Endothelial cell of umbilical vein (primary cell): ENCODE measurements around the gene NMT1. TPM values are rescaled to one million over a fixed set of nuclear protein-coding genes. Genes with fewer than 3 reads are reported as not detected.

ENCODE experiments used
- BruUV-seq: library from RNA; stranded (reverse); fragments of 400-500 nt; replicated peaks from 2 replicates; lab custom pipeline; 2021; lab: Mats Ljungman, UMichigan
- CTCF ChIA-PET: fragments of 300-600, 350-600 bp; sonication (Branson Sonifier 250); formaldehyde crosslinking; loops from one replicate; lab custom pipeline; 2021; ENCODE audit warnings: antibody characterized with exemption, inconsistent platforms; lab: Charles Lee
- POLR2A ChIA-PET: fragments of 300-600, 350-600 bp; sonication (Branson Sonifier 250); formaldehyde crosslinking; loops from one replicate; lab custom pipeline; 2021; ENCODE audit warnings: antibody characterized with exemption, inconsistent platforms; lab: Charles Lee
- DNase-seq: peaks from one replicate; pipeline ENCODE4 v3.0.0-alpha.2; 2011; ENCODE audit warnings: low read depth, low spot score
- FAIRE-seq: peaks from 2 replicates; lab custom pipeline; 2011; peaks lifted over from hg19 to GRCh38; lab: Jason Lieb, UNC
- H2AFZ ChIP-seq: 2 replicates; pipeline ENCODE4 v1.6.0; 2012; ENCODE audit warnings: low read depth, low read length, control low read depth, inconsistent platforms
- H3K27ac ChIP-seq: 2 replicates; pipeline ENCODE4 v1.5.1; 2011; ENCODE audit warnings: low read depth, mild to moderate bottlenecking, control low read depth, low read length, moderate library complexity; ENCODE audit not compliant: insufficient read depth
- H3K27me3 ChIP-seq, 2 experiments: 2 replicates each; pipeline versions ENCODE4 v1.6.0 to v1.6.1; 2011; ENCODE audit warnings: low read length in 2 of 2, mixed read lengths in 1 of 2; ENCODE audit not compliant: control insufficient read depth in 2 of 2, insufficient read depth in 2 of 2
- H3K36me3 ChIP-seq, 2 experiments: 2 replicates in 1 of 2; 3 replicates in 1 of 2; pipeline ENCODE4 v1.5.1; 2011; ENCODE audit warnings: low read length in 2 of 2, mild to moderate bottlenecking in 1 of 2, moderate library complexity in 1 of 2; ENCODE audit not compliant: control insufficient read depth in 2 of 2, insufficient read depth in 2 of 2; ENCODE audit errors: extremely low read depth in 1 of 2
- H3K4me1 ChIP-seq: 3 replicates; pipeline ENCODE4 v1.5.1; 2011; ENCODE audit warnings: mild to moderate bottlenecking, low read length; ENCODE audit not compliant: control insufficient read depth, insufficient read depth; ENCODE audit errors: extremely low read depth
- H3K4me2 ChIP-seq: 2 replicates; pipeline ENCODE4 v1.6.1; 2011; ENCODE audit warnings: low read length, control low read depth, mixed read lengths; ENCODE audit not compliant: insufficient read depth
- H3K4me3 ChIP-seq, 3 experiments: fragments of 200-600 bp in 1 of 3; sonication (generic), shearing (Covaris generic) in 1 of 3; replicated peaks in 1 of 3; 2 replicates each; pipeline ENCODE4 v1.5.1; 2011 to 2016; ENCODE audit warnings: control low read depth in 3 of 3, low read length in 3 of 3, mild to moderate bottlenecking in 2 of 3, inconsistent platforms in 1 of 3, low read depth in 1 of 3, moderate library complexity in 1 of 3; ENCODE audit not compliant: insufficient read depth in 1 of 3
- H3K79me2 ChIP-seq: 2 replicates; pipeline ENCODE4 v1.6.0; 2012; ENCODE audit warnings: low read length, inconsistent platforms; ENCODE audit not compliant: control insufficient read depth, insufficient read depth
- H3K9ac ChIP-seq: replicated peaks from 2 replicates; pipeline ENCODE3; 2011; ENCODE audit warnings: low read length, control low read depth; ENCODE audit not compliant: insufficient read depth; ENCODE audit errors: extremely low read depth
- H3K9me1 ChIP-seq: replicated peaks from 3 replicates; pipeline ENCODE4 v1.6.0; 2011; ENCODE audit warnings: mild to moderate bottlenecking, low read length; ENCODE audit not compliant: control insufficient read depth, insufficient read depth; ENCODE audit errors: extremely low read depth
- H3K9me3 ChIP-seq: replicated peaks from 2 replicates; pipeline ENCODE4 v1.5.1; 2012; ENCODE audit warnings: low read length, inconsistent platforms; ENCODE audit not compliant: control insufficient read depth, insufficient read depth
- H4K20me1 ChIP-seq: replicated peaks from 2 replicates; pipeline ENCODE3; 2011; ENCODE audit warnings: mild to moderate bottlenecking, low read length; ENCODE audit not compliant: control insufficient read depth, insufficient read depth; ENCODE audit errors: extremely low read depth
- CTCF ChIP-seq, 2 donors: IDR thresholded peaks; 1 replicate in 1 of 2; 2 replicates in 1 of 2; pipeline ENCODE4 v1.5.1; 2011; ENCODE audit warnings: low read length in 2 of 2, mild to moderate bottlenecking in 2 of 2, moderate library complexity in 2 of 2, control low read depth in 1 of 2, inconsistent platforms in 1 of 2, low read depth in 1 of 2; ENCODE audit not compliant: insufficient read depth in 1 of 2; ENCODE audit errors: extremely low read depth in 1 of 2
- MYC ChIP-seq: IDR thresholded peaks from one replicate; pipeline ENCODE4 v1.6.1; 2011; ENCODE audit warnings: mild to moderate bottlenecking, low read depth, low read length
- POLR2A ChIP-seq: IDR thresholded peaks from 2 replicates; pipeline ENCODE4 v1.6.1; 2012; ENCODE audit warnings: low read depth, mild to moderate bottlenecking, control low read depth, low read length
- dilution Hi-C: fragments of 300-500 bp; cut with MboI; formaldehyde crosslinking; loops from one replicate; pipeline ENCODE4 v1.15.0; 2019; ENCODE audit warnings: low sequenced_read_pairs; ENCODE audit not compliant: extremely low pct_ligation_motif_present
- intact Hi-C: fragments of 100-400 bp; cut with micrococcal nuclease; formaldehyde crosslinking; loops from one replicate; pipeline ENCODE4 v1.10.0; 2022
- polyA plus RNA-seq, 4 experiments: library from polyadenylated mRNA; depleted of rRNA in 3 of 4; stranded (reverse) in 3 of 4; unstranded in 1 of 4; fragments of >200 nt; gene quantifications; 2 replicates each; pipeline versions ENCODE4 v1.2.1 to v1.2.3, GENCODE V29; 2011 to 2012; ENCODE audit warnings: missing spikeins in 1 of 4
- total RNA-seq: library from RNA; stranded (reverse); gene quantifications from 2 replicates; pipeline ENCODE4 v1.2.3, GENCODE V29; 2021

NMT1 gene
- total and polyA plus RNA-seq, 2 donors (not counting 3 experiments of a cell fraction or from before 2014, with no cell fraction given) = 37.6 to 135 TPM

GRCh38 chr17:45135192-45135977 lies 74.3 kb downstream of the NMT1 start, which contains the start of gene ACBD4:
Gene ACBD4, plus strand, starts transcription at chr17:45135687. Its CDS starts 458 bp downstream, at chr17:45136145.
- peak; percentile 100 for FAIRE-seq
- Histone ChIP-seq H3K9me3 (no peaks in the 10 kb centered on the region), H3K4me3 (peak within 1 kb of the TSS; percentile 3 to 69 (median 53)), H3K9ac (peak within 1 kb of the TSS; percentile 22), H2AFZ (peak within 1 kb of the TSS; percentile 77), H4K20me1 (no peaks in the 10 kb centered on the region), H3K79me2 (peaks cover 2% of the 10 kb centered on the region), H3K27me3 (no peaks in the 10 kb centered on the region), H3K9me1 (no peaks in the 10 kb centered on the region), H3K27ac (peak within 1 kb of the TSS; percentile 14), H3K36me3 (no peaks in the 10 kb centered on the region), H3K4me1 (peaks cover 17% of the 10 kb centered on the region), H3K4me2 (peak within 1 kb of the TSS; percentile 79)
- DNase-seq = peak; percentile 98
- TF ChIP-seq CTCF (IDR thresholded peaks at IDR 0.05; ENCODE audit: extremely low read depth in 1 of 2, insufficient read depth in 1 of 2, low read depth in 1 of 2, low read length in 2 of 2) (peak; percentile 100), POLR2A (peak; percentile 50), MYC (no peak)
- BruUV-seq = TSS peak; percentile 35
- dilution Hi-C loops (no loop called here), intact Hi-C loops (loop anchor here (1.0 kb wide), 4 partner anchors 13 to 100 kb away; partner anchors contain the start of genes HEXIM1 and HEXIM2)
- ChIA-PET POLR2A (interaction anchor here (0.6 to 1.7 kb wide), 5 partner anchors 10 to 62 kb away, joined by 3 to 58 read pairs (median 8); partner anchors contain the start of genes HEXIM1 and HEXIM2), CTCF (interaction anchor here (0.5 to 6.4 kb wide), 95 partner anchors 11 to 1355 kb away, joined by 3 to 476 read pairs (median 5); partner anchors contain the start of genes C1QL1, CFAP97D1, DCAKD and EFTUD2)
